Breast epithelium (tissue), 4 donors: ENCODE results near the gene SLC25A36. TPM values are rescaled to one million over a fixed set of nuclear protein-coding genes. Genes with fewer than 3 reads are reported as not detected.
"Not testable (repeated sequence)": the region's sequence is repeated elsewhere in the genome, so short reads cannot be mapped to it uniquely, and the experiment has no call there.

Experiments used
- DNase-seq, 2 donors: peaks; one replicate each; pipeline ENCODE4 v3.0.0-alpha.2; 2019; ENCODE audit warnings: low spot score in 2 of 2
- H3K27ac ChIP-seq, 2 donors: fragments of 200-600 bp; sonication (generic) in 1 of 2; one replicate each; pipeline ENCODE4 v1.5.1; 2016 to 2019; ENCODE audit warnings: mild to moderate bottlenecking in 1 of 2
- H3K27me3 ChIP-seq, 2 donors: fragments of 200-600 bp; sonication (generic) in 1 of 2; one replicate each; pipeline versions ENCODE4 v1.5.1 to v1.6.0; 2017 to 2019; ENCODE audit warnings: control low read depth in 1 of 2, mild to moderate bottlenecking in 1 of 2
- H3K36me3 ChIP-seq: fragments of 200-600 bp; one replicate; pipeline ENCODE4 v1.5.1; 2019
- H3K4me1 ChIP-seq, 2 donors: fragments of 200-600 bp; sonication (generic); one replicate each; pipeline ENCODE4 v1.5.1; 2016 to 2019; ENCODE audit warnings: control low read depth in 1 of 2
- H3K4me3 ChIP-seq, 3 donors: fragments of 200-600 bp; sonication (generic); 1 replicate in 2 of 3; 2 replicates in 1 of 3; pipeline ENCODE4 v1.5.1; 2016 to 2019; ENCODE audit warnings: mild to moderate bottlenecking in 3 of 3, moderate library complexity in 2 of 3
- H3K9me3 ChIP-seq, 2 donors: fragments of 200-600 bp; sonication (generic) in 1 of 2; one replicate each; pipeline ENCODE4 v1.5.1; 2016 to 2019; ENCODE audit warnings: control low read depth in 1 of 2
- CTCF ChIP-seq, 3 donors: fragments of 450-650 bp; IDR thresholded peaks; one replicate each; pipeline ENCODE4 v1.5.1; 2016 to 2017; ENCODE audit warnings: antibody characterized with exemption in 3 of 3, mild to moderate bottlenecking in 3 of 3, moderate library complexity in 3 of 3
- POLR2A ChIP-seq: fragments of 450-650 bp; IDR thresholded peaks from one replicate; pipeline ENCODE4 v1.6.1; 2016; ENCODE audit warnings: antibody characterized with exemption, mild to moderate bottlenecking, moderate library complexity
- POLR2AphosphoS5 ChIP-seq, 3 donors: sonication (generic); formaldehyde crosslinking; IDR thresholded peaks; one replicate each; pipeline ENCODE4 v1.6.1; 2017; ENCODE audit warnings: antibody characterized with exemption in 3 of 3
- intact Hi-C: fragments of 100-400 bp; cut with DNase I; formaldehyde crosslinking; loops from one replicate; pipeline ENCODE4 v1.15.1; 2023; ENCODE audit warnings: low total_unique reads
- total RNA-seq, 3 donors: library from RNA; depleted of rRNA; stranded (reverse); fragments of >200 nt; gene quantifications; one replicate each; pipeline ENCODE4 v1.1.0, GENCODE V29; 2016

SLC25A36 gene
- total RNA-seq, 3 donors from 2014 or later, result 74.7 to 111 (median 86.7) TPM

- TF ChIP-seq POLR2AphosphoS5 (IDR thresholded peaks at IDR 0.05), result no peak
- no peak for TF ChIP-seq CTCF (IDR thresholded peaks at IDR 0.05)
- no peak for TF ChIP-seq POLR2A
Measured at GRCh38 chr3:140955645-140956044, 14.0 kb downstream of the SLC25A36 start.

GRCh38 chr3:140956058-140956835 is 14.6 kb downstream of the SLC25A36 start:
- H3K27ac ChIP-seq, result no peak overlapping the region
- no peaks in the 10 kb centered on the region for H3K27me3 ChIP-seq
- H3K4me3 ChIP-seq, result no peak overlapping the region
- no peaks in the 10 kb centered on the region for H3K36me3 ChIP-seq
- intact Hi-C loops, result no loop called here
- no peaks in the 10 kb centered on the region for H3K4me1 ChIP-seq
- TF ChIP-seq CTCF (IDR thresholded peaks at IDR 0.05) (no peak), POLR2A (no peak), POLR2AphosphoS5 (IDR thresholded peaks at IDR 0.05) (no peak)
- no peaks in the 10 kb centered on the region for H3K9me3 ChIP-seq
- no peak for DNase-seq

More at GRCh38 chr3:140955645-140956044, 14.0 kb downstream of the SLC25A36 start:
- Histone ChIP-seq H3K4me1 (no peaks in the 10 kb centered on the region), H3K36me3 (no peaks in the 10 kb centered on the region), H3K9me3 (no peaks in the 10 kb centered on the region), H3K27ac (no peak overlapping the region), H3K4me3 (no peak overlapping the region), H3K27me3 (no peaks in the 10 kb centered on the region)
- intact Hi-C loops, result no loop called here
- DNase-seq, result no peak

- TF ChIP-seq CTCF (IDR thresholded peaks at IDR 0.05) (peak in 1 of 3 donors; percentile 13), POLR2AphosphoS5 (IDR thresholded peaks at IDR 0.05) (no peak)
- Histone ChIP-seq H3K27ac (no peak overlapping the region), H3K4me1 (no peaks in the 10 kb centered on the region), H3K9me3 (no peaks in the 10 kb centered on the region), H3K27me3 (no peaks in the 10 kb centered on the region), H3K36me3 (peaks cover 6% of the 10 kb centered on the region), H3K4me3 (no peak overlapping the region)
- intact Hi-C loops, result no loop called here
- DNase-seq, result no peak
Measured at GRCh38 chr3:140972833-140973232, 31.2 kb downstream of the SLC25A36 start.

GRCh38 chr3:140974900-140975299 is 33.3 kb downstream of the SLC25A36 start:
- Histone ChIP-seq H3K4me3 (no peak overlapping the region), H3K27ac (no peak overlapping the region), H3K4me1 (no peaks in the 10 kb centered on the region), H3K36me3 (peaks cover 6% of the 10 kb centered on the region), H3K27me3 (no peaks in the 10 kb centered on the region), H3K9me3 (no peaks in the 10 kb centered on the region)
- intact Hi-C loops, result no loop called here
- TF ChIP-seq POLR2AphosphoS5 (IDR thresholded peaks at IDR 0.05) (no peak), POLR2A (no peak)
- no peak for DNase-seq

- DNase-seq, result no peak
- intact Hi-C loops, result no loop called here
Measured at GRCh38 chr3:140980663-140981062, 39.0 kb downstream of the SLC25A36 start.

GRCh38 chr3:140987792-140988191 is 46.2 kb downstream of the SLC25A36 start:
- H3K27me3 ChIP-seq, H3K36me3 ChIP-seq, intact Hi-C loops, H3K4me3 ChIP-seq, H3K27ac ChIP-seq, H3K4me1 ChIP-seq, DNase-seq: not testable (repeated sequence)
- peaks cover 0 to 11% of the 10 kb centered on the region in 2 donors for H3K9me3 ChIP-seq

More at GRCh38 chr3:140980663-140981062, 39.0 kb downstream of the SLC25A36 start:
- Histone ChIP-seq H3K27ac (no peak overlapping the region), H3K36me3 (no peaks in the 10 kb centered on the region), H3K4me3 (no peak overlapping the region), H3K27me3 (no peaks in the 10 kb centered on the region), H3K9me3 (peaks cover 0 to 11% of the 10 kb centered on the region in 2 donors), H3K4me1 (no peaks in the 10 kb centered on the region)
- TF ChIP-seq POLR2A, result no peak
- TF ChIP-seq POLR2AphosphoS5 (IDR thresholded peaks at IDR 0.05), result no peak
- TF ChIP-seq CTCF (IDR thresholded peaks at IDR 0.05), result no peak
